ENCODE results near the gene EEIG1. TPM values are rescaled to one million over a fixed set of nuclear protein-coding genes. Genes with fewer than 3 reads are reported as not detected.
A peak's percentile ranks its signal among the peaks of the same experiment; 100 is the strongest.

EEIG1 gene
- total RNA-seq, 4 donors from 2014 or later = 18.3 to 34.7 (median 24.9) TPM

DNA sequence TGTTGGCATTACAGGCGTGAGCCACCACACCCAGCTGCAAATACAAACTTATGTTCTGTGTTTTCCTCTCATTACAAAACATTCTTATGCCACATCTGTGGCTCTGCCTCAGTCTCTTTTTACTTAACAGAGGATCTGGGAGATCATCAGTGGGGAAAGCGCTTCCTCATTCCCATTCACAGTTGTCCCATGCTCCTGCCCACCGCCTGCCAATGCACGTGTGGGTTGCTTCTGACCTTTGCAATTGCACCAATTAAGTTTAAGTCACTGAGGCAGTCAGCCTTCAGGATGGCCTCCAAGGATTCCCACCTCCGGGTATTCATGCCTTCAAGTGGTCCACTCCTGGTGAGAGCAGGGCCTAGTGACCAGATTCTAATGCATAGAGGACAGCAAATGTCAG, 34.9 kb upstream of the EEIG1 start:
- no peak for DNase-seq
- no peaks in the 10 kb centered on the region for H3K27me3 ChIP-seq
- TF ChIP-seq POLR2A (IDR thresholded peaks at IDR 0.05) = no peak
- TF ChIP-seq CTCF (IDR thresholded peaks at IDR 0.05) = no peak
- no peak overlapping the region for H3K4me3 ChIP-seq (replicated peaks in 1 of 3)
- intact Hi-C loops (cut with DNase I) = no loop called here
- H3K27ac ChIP-seq = no peak overlapping the region
- WGBS, 2 donors = 78 to 86% methylated on average over 5 of the region's 5 CpGs
- no peaks in the 10 kb centered on the region for H3K36me3 ChIP-seq
- H3K9me3 ChIP-seq = no peaks in the 10 kb centered on the region
- no peaks in the 10 kb centered on the region for H3K4me1 ChIP-seq

GRCh38 chr9:128011071-128011817, 30.5 kb upstream of the EEIG1 start:
- 72 to 75% methylated on average over 11 to 12 of the region's 12 CpGs for WGBS, 2 donors
- no peak for TF ChIP-seq CTCF (IDR thresholded peaks at IDR 0.05)
- no peak for TF ChIP-seq POLR2A (IDR thresholded peaks at IDR 0.05)
- DNase-seq = peak in 1 of 2 donors; percentile 22
- H3K36me3 ChIP-seq = no peaks in the 10 kb centered on the region
- H3K27me3 ChIP-seq = no peaks in the 10 kb centered on the region
- peak overlapping the region in 1 of 3 donors; percentile 1 for H3K27ac ChIP-seq
- H3K9me3 ChIP-seq = no peaks in the 10 kb centered on the region
- peaks cover 18 to 20% of the 10 kb centered on the region in 2 donors for H3K4me1 ChIP-seq
- H3K4me3 ChIP-seq (replicated peaks in 1 of 3) = no peak overlapping the region
- intact Hi-C loops (cut with DNase I) = no loop called here

DNA sequence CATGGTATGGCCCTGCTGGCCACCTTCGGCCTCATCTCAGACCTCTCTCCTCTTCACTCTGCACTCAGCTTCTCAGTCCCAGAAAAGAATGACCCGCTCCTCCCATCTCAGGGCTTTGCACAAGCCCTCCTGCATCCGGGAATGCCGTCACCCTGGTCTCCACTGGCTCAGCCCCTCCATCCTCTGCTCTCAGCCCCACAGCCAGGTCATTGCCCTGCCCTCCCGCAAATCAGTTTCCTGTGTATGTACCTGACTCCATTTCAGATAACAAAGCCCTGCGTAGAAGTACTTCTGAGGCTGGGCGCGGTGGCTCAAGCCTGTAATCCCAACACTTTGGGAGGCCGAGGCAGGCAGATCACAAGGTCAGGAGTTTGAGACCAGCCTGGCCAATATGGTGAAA, 28.9 kb upstream of the EEIG1 start:
- intact Hi-C loops (cut with DNase I) = no loop called here
- no peak overlapping the region for H3K4me3 ChIP-seq (replicated peaks in 1 of 3)
- H3K27me3 ChIP-seq = no peaks in the 10 kb centered on the region
- DNase-seq = no peak
- no peaks in the 10 kb centered on the region for H3K9me3 ChIP-seq
- TF ChIP-seq POLR2A (IDR thresholded peaks at IDR 0.05) (no peak), CTCF (IDR thresholded peaks at IDR 0.05) (no peak)
- WGBS, 2 donors = 95 to 96% methylated on average over 9 of the region's 9 CpGs
- H3K4me1 ChIP-seq = peaks cover 18 to 32% of the 10 kb centered on the region in 2 donors
- H3K36me3 ChIP-seq = no peaks in the 10 kb centered on the region
- H3K27ac ChIP-seq = peak overlapping the region in 1 of 3 donors; percentile 94

- H3K4me1 ChIP-seq = peaks cover 18 to 32% of the 10 kb centered on the region in 2 donors
- WGBS, 2 donors = 80 to 81% methylated on average over 5 of the region's 5 CpGs
- H3K9me3 ChIP-seq = no peaks in the 10 kb centered on the region
- H3K27ac ChIP-seq = peak overlapping the region; percentile 77 to 94 (median 85)
- intact Hi-C loops (cut with DNase I) = no loop called here
- H3K36me3 ChIP-seq = no peaks in the 10 kb centered on the region
- no peak overlapping the region for H3K4me3 ChIP-seq (replicated peaks in 1 of 3)
- H3K27me3 ChIP-seq = no peaks in the 10 kb centered on the region
- TF ChIP-seq CTCF (IDR thresholded peaks at IDR 0.05) (no peak), POLR2A (IDR thresholded peaks at IDR 0.05) (no peak)
- DNase-seq = no peak
Measured at GRCh38 chr9:128008171-128008570, 27.4 kb upstream of the EEIG1 start.

DNA sequence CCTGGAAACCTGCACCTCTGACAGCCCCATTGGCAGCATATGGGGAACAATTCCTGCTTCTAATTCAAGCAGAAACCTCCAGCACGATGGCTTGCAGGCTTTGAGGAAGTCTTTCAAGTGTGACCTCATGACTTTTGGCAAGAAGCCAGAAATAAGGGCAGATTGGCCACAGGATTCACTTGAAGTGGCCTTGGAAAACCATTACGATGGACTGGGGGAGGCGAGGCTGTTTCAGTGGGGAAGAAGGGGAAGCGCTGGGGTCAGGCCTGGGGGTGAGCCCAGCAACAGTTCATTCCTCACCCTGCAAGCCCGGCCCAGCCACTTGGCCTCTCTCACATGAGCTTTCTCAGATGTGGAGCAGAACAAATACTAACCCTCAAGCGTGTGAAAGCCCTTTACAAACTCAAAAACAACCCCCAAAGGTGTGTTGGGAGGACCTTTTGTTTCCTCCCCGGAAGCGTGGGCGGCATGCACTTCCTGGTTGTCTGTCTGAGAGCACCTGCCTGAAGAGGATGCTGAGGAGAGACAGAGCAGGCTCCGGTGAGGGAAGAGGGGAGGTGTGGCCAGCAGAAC, 26.9 kb upstream of the EEIG1 start:
- peaks cover 18 to 32% of the 10 kb centered on the region in 2 donors for H3K4me1 ChIP-seq
- intact Hi-C loops (cut with DNase I) = no loop called here
- peak overlapping the region; percentile 77 to 94 (median 85) for H3K27ac ChIP-seq
- H3K27me3 ChIP-seq = no peaks in the 10 kb centered on the region
- WGBS, 2 donors = 19 to 35% methylated on average over 9 to 10 of the region's 10 CpGs
- H3K9me3 ChIP-seq = no peaks in the 10 kb centered on the region
- H3K4me3 ChIP-seq (replicated peaks in 1 of 3) = no peak overlapping the region
- peak; percentile 84 to 88 for DNase-seq
- no peaks in the 10 kb centered on the region for H3K36me3 ChIP-seq
- TF ChIP-seq CTCF (IDR thresholded peaks at IDR 0.05) = no peak
- TF ChIP-seq POLR2A (IDR thresholded peaks at IDR 0.05) = no peak
